Endothelial cell (in vitro differentiated cells): ENCODE measurements around the gene LUZP2. TPM values are rescaled to one million over a fixed set of nuclear protein-coding genes. Genes with fewer than 3 reads are reported as not detected.

Experiments
- DNase-seq: peaks from one replicate; pipeline ENCODE4 v3.0.0; 2021; ENCODE audit warnings: low spot score
- H3K27ac Mint-ChIP-seq: one replicate; pipeline ENCODE4 v1.8.0; 2021; ENCODE audit warnings: mixed read lengths, inconsistent platforms; ENCODE audit not compliant: unreplicated experiment
- H3K27me3 Mint-ChIP-seq: one replicate; pipeline ENCODE4 v1.8.0; 2021; ENCODE audit warnings: mild to moderate bottlenecking, moderate library complexity, mixed read lengths, inconsistent platforms; ENCODE audit not compliant: unreplicated experiment
- H3K36me3 Mint-ChIP-seq: one replicate; pipeline ENCODE4 v1.8.0; 2021; ENCODE audit warnings: mild to moderate bottlenecking, low read depth, mixed read lengths, inconsistent platforms; ENCODE audit not compliant: unreplicated experiment
- H3K4me1 Mint-ChIP-seq: one replicate; pipeline ENCODE4 v1.8.0; 2021; ENCODE audit warnings: mild to moderate bottlenecking, mixed read lengths, inconsistent platforms; ENCODE audit not compliant: unreplicated experiment
- H3K4me3 Mint-ChIP-seq: one replicate; pipeline ENCODE4 v1.8.0; 2021; ENCODE audit warnings: mild to moderate bottlenecking, mixed read lengths, inconsistent platforms; ENCODE audit not compliant: unreplicated experiment
- H3K9me3 Mint-ChIP-seq: one replicate; pipeline ENCODE4 v1.8.0; 2021; ENCODE audit warnings: mixed read lengths, inconsistent platforms; ENCODE audit not compliant: unreplicated experiment
- CTCF ChIP-seq: fragments of 200-600 bp; sonication (generic); IDR thresholded peaks from one replicate; pipeline ENCODE4 v1.5.0; 2021; ENCODE audit warnings: antibody characterized with exemption; ENCODE audit not compliant: unreplicated experiment
- total RNA-seq: library from RNA; stranded (reverse); fragmentation: NEBNext Ultra II Directional; extraction: Animal tissue kit (Norgen Biotek cat#: 25700); gene quantifications from one replicate; pipeline ENCODE4 v1.2.1, GENCODE V29; 2021; ENCODE audit not compliant: unreplicated experiment

The LUZP2 gene
- total RNA-seq, 1 donor from 2014 or later = 0.10 TPM

- H3K4me1 Mint-ChIP-seq = no peaks in the 10 kb centered on the region
- no peak overlapping the region for H3K4me3 Mint-ChIP-seq
- no peak overlapping the region for H3K27ac Mint-ChIP-seq
- H3K27me3 Mint-ChIP-seq = no peaks in the 10 kb centered on the region
- DNase-seq = no peak
- H3K9me3 Mint-ChIP-seq = no peaks in the 10 kb centered on the region
- TF ChIP-seq CTCF = no peak
- no peaks in the 10 kb centered on the region for H3K36me3 Mint-ChIP-seq
Observed at GRCh38 chr11:25068451-25068850, 571.6 kb downstream of the LUZP2 start.

- no peak for TF ChIP-seq CTCF
- Mint-ChIP-seq H3K4me1 (peaks cover 3% of the 10 kb centered on the region), H3K27me3 (no peaks in the 10 kb centered on the region), H3K4me3 (no peak overlapping the region), H3K27ac (no peak overlapping the region), H3K9me3 (no peaks in the 10 kb centered on the region), H3K36me3 (no peaks in the 10 kb centered on the region)
- DNase-seq = no peak
Observed at GRCh38 chr11:25094085-25094802, 597.4 kb downstream of the LUZP2 start.

GRCh38 chr11:25119416-25119815 lies 622.6 kb downstream of the LUZP2 start:
- no peak for DNase-seq
- Mint-ChIP-seq H3K9me3 (no peaks in the 10 kb centered on the region), H3K27me3 (no peaks in the 10 kb centered on the region), H3K27ac (no peak overlapping the region), H3K4me1 (no peaks in the 10 kb centered on the region), H3K36me3 (no peaks in the 10 kb centered on the region), H3K4me3 (no peak overlapping the region)
- TF ChIP-seq CTCF = no peak
